Measurements from ENCODE around the gene NMRK2. TPM values are rescaled to one million over a fixed set of nuclear protein-coding genes. Genes with fewer than 3 reads are reported as not detected.

Gene NMRK2
- total and polyA plus RNA-seq, 4 donors, result 0.07 TPM; not detected in 3

DNA sequence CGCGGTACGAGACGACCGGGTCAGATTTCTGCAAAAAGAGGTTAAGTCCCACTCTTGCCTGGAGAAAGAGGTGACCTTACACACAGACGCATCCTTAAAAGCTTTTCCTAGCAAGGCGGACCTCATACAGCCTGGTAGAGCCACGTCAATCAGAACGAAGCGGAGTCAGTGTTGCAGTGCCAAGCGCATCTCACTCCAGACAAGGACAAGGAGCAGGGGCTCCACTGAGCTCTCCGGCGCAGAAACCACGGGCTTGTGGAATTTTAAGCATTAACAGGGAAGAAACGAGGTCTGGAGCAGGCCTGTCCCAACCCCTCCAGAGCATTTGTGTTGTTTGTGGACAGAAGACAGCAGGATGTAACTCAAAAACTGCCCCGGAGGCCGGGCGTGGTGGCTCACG is 45.3 kb downstream of the NMRK2 start:
- Histone ChIP-seq H3K27me3 (ENCODE audit: control insufficient read depth in 4 of 4, insufficient read depth in 4 of 4, low read length in 3 of 4) (no peaks in the 10 kb centered on the region), H3K36me3 (ENCODE audit: control insufficient read depth in 4 of 4, insufficient read depth in 3 of 4, low read depth in 1 of 4, low read length in 3 of 4) (peaks cover 60 to 79% (median 72%) of the 10 kb centered on the region in 4 donors), H3K4me1 (ENCODE audit: control insufficient read depth in 4 of 4, insufficient read depth in 4 of 4, low read length in 3 of 4) (no peaks in the 10 kb centered on the region), H3K27ac (ENCODE audit: low read depth in 1 of 2, low read length in 2 of 2) (no peak overlapping the region), H3K9me3 (ENCODE audit: control insufficient read depth in 4 of 4, low read length in 3 of 4) (no peaks in the 10 kb centered on the region), H3K9ac (ENCODE audit: low read depth in 1 of 2, low read length in 2 of 2) (no peak overlapping the region), H3K4me3 (ENCODE audit: low read depth in 1 of 3, low read length in 3 of 3) (no peak overlapping the region)
- WGBS, result 95% methylated on average over 19 of the region's 19 CpGs
- no peak for DNase-seq (ENCODE audit: low spot score)
- TF ChIP-seq, protein P1, sequence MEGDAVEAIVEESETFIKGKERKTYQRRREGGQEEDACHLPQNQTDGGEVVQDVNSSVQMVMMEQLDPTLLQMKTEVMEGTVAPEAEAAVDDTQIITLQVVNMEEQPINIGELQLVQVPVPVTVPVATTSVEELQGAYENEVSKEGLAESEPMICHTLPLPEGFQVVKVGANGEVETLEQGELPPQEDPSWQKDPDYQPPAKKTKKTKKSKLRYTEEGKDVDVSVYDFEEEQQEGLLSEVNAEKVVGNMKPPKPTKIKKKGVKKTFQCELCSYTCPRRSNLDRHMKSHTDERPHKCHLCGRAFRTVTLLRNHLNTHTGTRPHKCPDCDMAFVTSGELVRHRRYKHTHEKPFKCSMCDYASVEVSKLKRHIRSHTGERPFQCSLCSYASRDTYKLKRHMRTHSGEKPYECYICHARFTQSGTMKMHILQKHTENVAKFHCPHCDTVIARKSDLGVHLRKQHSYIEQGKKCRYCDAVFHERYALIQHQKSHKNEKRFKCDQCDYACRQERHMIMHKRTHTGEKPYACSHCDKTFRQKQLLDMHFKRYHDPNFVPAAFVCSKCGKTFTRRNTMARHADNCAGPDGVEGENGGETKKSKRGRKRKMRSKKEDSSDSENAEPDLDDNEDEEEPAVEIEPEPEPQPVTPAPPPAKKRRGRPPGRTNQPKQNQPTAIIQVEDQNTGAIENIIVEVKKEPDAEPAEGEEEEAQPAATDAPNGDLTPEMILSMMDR (IDR thresholded peaks at IDR 0.05; ENCODE audit: low read depth, low read length, missing input control), result no peak
- TF ChIP-seq TAF1 (conservative IDR thresholded peaks at IDR 0.05), result no peak
- no peak for TF ChIP-seq YY1 (IDR thresholded peaks at IDR 0.05)
- no peak for TF ChIP-seq HNF4G (IDR thresholded peaks at IDR 0.05)
- no peak for TF ChIP-seq EGR1 (IDR thresholded peaks at IDR 0.05; ENCODE audit: low read depth in 2 of 2)
- TF ChIP-seq, protein P2, sequence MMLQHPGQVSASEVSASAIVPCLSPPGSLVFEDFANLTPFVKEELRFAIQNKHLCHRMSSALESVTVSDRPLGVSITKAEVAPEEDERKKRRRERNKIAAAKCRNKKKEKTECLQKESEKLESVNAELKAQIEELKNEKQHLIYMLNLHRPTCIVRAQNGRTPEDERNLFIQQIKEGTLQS (IDR thresholded peaks at IDR 0.05), result no peak
- TF ChIP-seq GABPA (IDR thresholded peaks at IDR 0.05 in 1 of 2, conservative IDR thresholded peaks at IDR 0.05 in 1 of 2), result no peak
- TF ChIP-seq FOXA2 (IDR thresholded peaks at IDR 0.05), result no peak
- TF ChIP-seq, protein P3, sequence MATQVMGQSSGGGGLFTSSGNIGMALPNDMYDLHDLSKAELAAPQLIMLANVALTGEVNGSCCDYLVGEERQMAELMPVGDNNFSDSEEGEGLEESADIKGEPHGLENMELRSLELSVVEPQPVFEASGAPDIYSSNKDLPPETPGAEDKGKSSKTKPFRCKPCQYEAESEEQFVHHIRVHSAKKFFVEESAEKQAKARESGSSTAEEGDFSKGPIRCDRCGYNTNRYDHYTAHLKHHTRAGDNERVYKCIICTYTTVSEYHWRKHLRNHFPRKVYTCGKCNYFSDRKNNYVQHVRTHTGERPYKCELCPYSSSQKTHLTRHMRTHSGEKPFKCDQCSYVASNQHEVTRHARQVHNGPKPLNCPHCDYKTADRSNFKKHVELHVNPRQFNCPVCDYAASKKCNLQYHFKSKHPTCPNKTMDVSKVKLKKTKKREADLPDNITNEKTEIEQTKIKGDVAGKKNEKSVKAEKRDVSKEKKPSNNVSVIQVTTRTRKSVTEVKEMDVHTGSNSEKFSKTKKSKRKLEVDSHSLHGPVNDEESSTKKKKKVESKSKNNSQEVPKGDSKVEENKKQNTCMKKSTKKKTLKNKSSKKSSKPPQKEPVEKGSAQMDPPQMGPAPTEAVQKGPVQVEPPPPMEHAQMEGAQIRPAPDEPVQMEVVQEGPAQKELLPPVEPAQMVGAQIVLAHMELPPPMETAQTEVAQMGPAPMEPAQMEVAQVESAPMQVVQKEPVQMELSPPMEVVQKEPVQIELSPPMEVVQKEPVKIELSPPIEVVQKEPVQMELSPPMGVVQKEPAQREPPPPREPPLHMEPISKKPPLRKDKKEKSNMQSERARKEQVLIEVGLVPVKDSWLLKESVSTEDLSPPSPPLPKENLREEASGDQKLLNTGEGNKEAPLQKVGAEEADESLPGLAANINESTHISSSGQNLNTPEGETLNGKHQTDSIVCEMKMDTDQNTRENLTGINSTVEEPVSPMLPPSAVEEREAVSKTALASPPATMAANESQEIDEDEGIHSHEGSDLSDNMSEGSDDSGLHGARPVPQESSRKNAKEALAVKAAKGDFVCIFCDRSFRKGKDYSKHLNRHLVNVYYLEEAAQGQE (IDR thresholded peaks at IDR 0.05), result no peak
- TF ChIP-seq, protein P4, sequence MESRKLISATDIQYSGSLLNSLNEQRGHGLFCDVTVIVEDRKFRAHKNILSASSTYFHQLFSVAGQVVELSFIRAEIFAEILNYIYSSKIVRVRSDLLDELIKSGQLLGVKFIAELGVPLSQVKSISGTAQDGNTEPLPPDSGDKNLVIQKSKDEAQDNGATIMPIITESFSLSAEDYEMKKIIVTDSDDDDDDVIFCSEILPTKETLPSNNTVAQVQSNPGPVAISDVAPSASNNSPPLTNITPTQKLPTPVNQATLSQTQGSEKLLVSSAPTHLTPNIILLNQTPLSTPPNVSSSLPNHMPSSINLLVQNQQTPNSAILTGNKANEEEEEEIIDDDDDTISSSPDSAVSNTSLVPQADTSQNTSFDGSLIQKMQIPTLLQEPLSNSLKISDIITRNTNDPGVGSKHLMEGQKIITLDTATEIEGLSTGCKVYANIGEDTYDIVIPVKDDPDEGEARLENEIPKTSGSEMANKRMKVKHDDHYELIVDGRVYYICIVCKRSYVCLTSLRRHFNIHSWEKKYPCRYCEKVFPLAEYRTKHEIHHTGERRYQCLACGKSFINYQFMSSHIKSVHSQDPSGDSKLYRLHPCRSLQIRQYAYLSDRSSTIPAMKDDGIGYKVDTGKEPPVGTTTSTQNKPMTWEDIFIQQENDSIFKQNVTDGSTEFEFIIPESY (IDR thresholded peaks at IDR 0.05), result no peak
- no peak for TF ChIP-seq HNF4A (conservative IDR thresholded peaks at IDR 0.05)
- TF ChIP-seq FOXA1 (IDR thresholded peaks at IDR 0.05), result no peak
- TF ChIP-seq SP1 (IDR thresholded peaks at IDR 0.05), result no peak
- no peak for TF ChIP-seq RXRA (IDR thresholded peaks at IDR 0.05)
- no peak for TF ChIP-seq RAD21 (IDR thresholded peaks at IDR 0.05)
- no peak for TF ChIP-seq NR2F2 (IDR thresholded peaks at IDR 0.05)
- no peak for TF ChIP-seq JUND (IDR thresholded peaks at IDR 0.05)

DNA sequence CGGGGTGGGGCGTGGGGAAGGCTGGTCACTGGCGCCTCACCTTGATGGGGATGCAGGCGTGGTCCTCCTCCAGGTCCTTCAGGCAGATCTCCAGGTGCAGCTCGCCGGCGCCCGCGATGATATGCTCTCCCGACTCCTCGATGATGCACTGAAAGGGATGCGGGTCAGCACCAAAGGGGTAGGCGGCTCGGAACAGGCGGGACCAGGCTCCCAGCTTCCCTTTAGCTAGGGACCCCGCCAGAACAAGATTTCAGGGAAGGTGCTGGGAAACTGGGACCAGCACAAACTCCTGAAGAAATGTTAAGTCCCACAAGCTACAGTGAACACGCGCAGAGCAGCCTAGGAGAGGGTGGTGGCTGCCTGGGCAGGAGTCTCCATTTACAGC is 46.4 kb downstream of the NMRK2 start:
- no peak for DNase-seq (ENCODE audit: low spot score)
- Histone ChIP-seq H3K27me3 (ENCODE audit: control insufficient read depth in 4 of 4, insufficient read depth in 4 of 4, low read length in 3 of 4) (no peaks in the 10 kb centered on the region), H3K36me3 (ENCODE audit: control insufficient read depth in 4 of 4, insufficient read depth in 3 of 4, low read depth in 1 of 4, low read length in 3 of 4) (peaks cover 60 to 86% (median 79%) of the 10 kb centered on the region in 4 donors), H3K27ac (ENCODE audit: low read depth in 1 of 2, low read length in 2 of 2) (no peak overlapping the region), H3K4me1 (ENCODE audit: control insufficient read depth in 4 of 4, insufficient read depth in 4 of 4, low read length in 3 of 4) (peaks cover 0 to 11% (median 8%) of the 10 kb centered on the region in 4 donors), H3K9ac (ENCODE audit: low read depth in 1 of 2, low read length in 2 of 2) (no peak overlapping the region), H3K4me3 (ENCODE audit: low read depth in 1 of 3, low read length in 3 of 3) (no peak overlapping the region), H3K9me3 (ENCODE audit: control insufficient read depth in 4 of 4, low read length in 3 of 4) (no peaks in the 10 kb centered on the region)
- 96% methylated on average over 18 of the region's 18 CpGs for WGBS
- TF ChIP-seq FOXA1 (IDR thresholded peaks at IDR 0.05) (no peak), JUND (IDR thresholded peaks at IDR 0.05) (no peak), RAD21 (IDR thresholded peaks at IDR 0.05) (no peak), YY1 (IDR thresholded peaks at IDR 0.05) (no peak), RXRA (IDR thresholded peaks at IDR 0.05) (no peak), HNF4G (IDR thresholded peaks at IDR 0.05) (no peak), EGR1 (IDR thresholded peaks at IDR 0.05; ENCODE audit: low read depth in 2 of 2) (no peak)
- TF ChIP-seq, protein P2 (IDR thresholded peaks at IDR 0.05), result no peak
- TF ChIP-seq, protein P4 (IDR thresholded peaks at IDR 0.05), result no peak
- TF ChIP-seq, protein P3 (IDR thresholded peaks at IDR 0.05), result no peak

Data from liver (tissue), 9 donors.